Measurements from ENCODE around the gene CRAT. TPM values are rescaled to one million over a fixed set of nuclear protein-coding genes. Genes with fewer than 3 reads are reported as not detected.

CRAT gene
- polyA plus RNA-seq, 2 of the 4 experiments (the other 2 are of a cell fraction) = 20.5 to 26.0 TPM

- TF ChIP-seq USF2 (IDR thresholded peaks at IDR 0.05) (no peak), HMGXB4 (CRISPR knock-in tag; IDR thresholded peaks at IDR 0.05; ENCODE audit: borderline replicate concordance) (no peak), NFE2L2 (conservative IDR thresholded peaks at IDR 0.05; ENCODE audit: low read length) (no peak)
Measured at GRCh38 chr9:129150122-129150521, 39.5 kb upstream of the CRAT start (continued).

- FAIRE-seq = no peak
- WGBS (ENCODE audit: missing lambda C conversion rate) = 89% methylated on average over 6 of the region's 6 CpGs
- H3K4me2 ChIP-seq = no peak overlapping the region
- TF ChIP-seq KDM1A (IDR thresholded peaks at IDR 0.05; ENCODE audit: low read depth) (peak; percentile 55; the same call in 1 of the 2 replicates), MAZ (IDR thresholded peaks at IDR 0.05; ENCODE audit: borderline replicate concordance, low read depth, low read length) (no peak)
- ChIA-PET POLR2A (no interaction called here), CTCF (interaction anchor here (4.9 to 38.0 kb wide), 3 partner anchors 8 to 475 kb away, joined by 16 to 1029 read pairs (median 1029); partner anchors contain the start of gene IER5L)
- no peak for DNase-seq (ENCODE audit: low read depth in 1 of 2, low spot score in 1 of 2)
- H3K9me3 ChIP-seq = no peaks in the 10 kb centered on the region
- H3K4me1 ChIP-seq = peaks cover 20% of the 10 kb centered on the region
- no peak overlapping the region for H3K27ac ChIP-seq
- no peak for ATAC-seq
- no peak overlapping the region for H3K4me3 ChIP-seq
Measured at GRCh38 chr9:129149442-129149841, 38.8 kb upstream of the CRAT start.

- H3K4me3 ChIP-seq = no peak overlapping the region
- CTCF ChIA-PET = interaction anchor here (4.9 to 38.0 kb wide), 4 partner anchors 7 to 476 kb away, joined by 16 to 1029 read pairs (median 841); partner anchors contain the start of gene IER5L
- no peak for DNase-seq (ENCODE audit: low read depth in 1 of 2, low spot score in 1 of 2)
- WGBS (ENCODE audit: missing lambda C conversion rate) = 81% methylated on average over 6 of the region's 6 CpGs
- no peak for TF ChIP-seq SMC3 (IDR thresholded peaks at IDR 0.05)
- no peak for TF ChIP-seq RCOR1 (IDR thresholded peaks at IDR 0.05; ENCODE audit: low read depth, low read length)
- TF ChIP-seq PHF8 (IDR thresholded peaks at IDR 0.05; ENCODE audit: borderline replicate concordance, low read depth) = no peak
- TF ChIP-seq NPAS2 (CRISPR knock-in tag; IDR thresholded peaks at IDR 0.05; ENCODE audit: borderline replicate concordance) = no peak
- TF ChIP-seq REST (IDR thresholded peaks at IDR 0.05) = no peak
- TF ChIP-seq SREBF2 (IDR thresholded peaks at IDR 0.05) = no peak
- POLR2A ChIA-PET = no interaction called here
- no peak for ATAC-seq
- H3K4me2 ChIP-seq = no peak overlapping the region
- FAIRE-seq = no peak
- H3K27ac ChIP-seq = peak overlapping the region in 1 of 2 experiments; percentile 82; a peak in 2 of 6 replicates
- no peaks in the 10 kb centered on the region for H3K9me3 ChIP-seq
- peaks cover 24% of the 10 kb centered on the region for H3K4me1 ChIP-seq
Measured at GRCh38 chr9:129148463-129149204, 38.0 kb upstream of the CRAT start.

- Histone ChIP-seq H3K9me3 (no peaks in the 10 kb centered on the region), H3K27ac (peak overlapping the region; percentile 43 to 82; a peak in 4 of 6 replicates), H3K4me2 (no peak overlapping the region), H3K4me1 (peaks cover 46% of the 10 kb centered on the region), H3K4me3 (no peak overlapping the region)
- POLR2A ChIA-PET = interaction anchor here (1.2 kb wide), 1 partner anchor 473 kb away, joined by 3 read pairs; no protein-coding TSS in a partner anchor
- 87% methylated on average over 6 of the region's 8 CpGs for WGBS (ENCODE audit: missing lambda C conversion rate)
- no peak for ATAC-seq
- no peak for TF ChIP-seq POLR2AphosphoS2 (conservative IDR thresholded peaks at IDR 0.05; ENCODE audit: low read length)
- FAIRE-seq = no peak
- CTCF ChIA-PET = interaction anchor here (0.7 to 28.1 kb wide), 6 partner anchors 18 to 594 kb away, joined by 3 to 1029 read pairs (median 462); partner anchors contain the start of genes ASB6, C9orf50, IER5L and NTMT1
- no peak for DNase-seq (ENCODE audit: low read depth in 1 of 2, low spot score in 1 of 2)
Measured at GRCh38 chr9:129146441-129146941, 35.9 kb upstream of the CRAT start.

All from A549 (cell line).